ENCODE data around the gene DPEP2. TPM values are rescaled to one million over a fixed set of nuclear protein-coding genes. Genes with fewer than 3 reads are reported as not detected.
A peak's percentile ranks its signal among the peaks of the same experiment; 100 is the strongest.

Gene DPEP2
- total RNA-seq, 1 donor, result not detected

- Histone ChIP-seq H4K20me1 (ENCODE audit: insufficient read depth, low read length) (peaks cover 85% of the 10 kb centered on the region), H3K27ac (ENCODE audit: low read depth, low read length) (no peak overlapping the region), H3K4me2 (ENCODE audit: insufficient read depth, low read length) (no peak overlapping the region), H3K4me1 (ENCODE audit: insufficient read depth, low read length) (peaks cover 47% of the 10 kb centered on the region), H3K9me3 (ENCODE audit: low read depth, low read length) (no peaks in the 10 kb centered on the region), H3K36me3 (ENCODE audit: insufficient read depth, low read length) (peaks cover 62% of the 10 kb centered on the region), H3K4me3 (ENCODE audit: insufficient read depth, low read length) (no peak overlapping the region), H3K27me3 (ENCODE audit: insufficient read depth, low read length) (no peaks in the 10 kb centered on the region), H2AFZ (ENCODE audit: low read length) (no peak overlapping the region), H3K79me2 (ENCODE audit: insufficient read depth, low read length) (peaks cover 100% of the 10 kb centered on the region)
- TF ChIP-seq, protein P1, sequence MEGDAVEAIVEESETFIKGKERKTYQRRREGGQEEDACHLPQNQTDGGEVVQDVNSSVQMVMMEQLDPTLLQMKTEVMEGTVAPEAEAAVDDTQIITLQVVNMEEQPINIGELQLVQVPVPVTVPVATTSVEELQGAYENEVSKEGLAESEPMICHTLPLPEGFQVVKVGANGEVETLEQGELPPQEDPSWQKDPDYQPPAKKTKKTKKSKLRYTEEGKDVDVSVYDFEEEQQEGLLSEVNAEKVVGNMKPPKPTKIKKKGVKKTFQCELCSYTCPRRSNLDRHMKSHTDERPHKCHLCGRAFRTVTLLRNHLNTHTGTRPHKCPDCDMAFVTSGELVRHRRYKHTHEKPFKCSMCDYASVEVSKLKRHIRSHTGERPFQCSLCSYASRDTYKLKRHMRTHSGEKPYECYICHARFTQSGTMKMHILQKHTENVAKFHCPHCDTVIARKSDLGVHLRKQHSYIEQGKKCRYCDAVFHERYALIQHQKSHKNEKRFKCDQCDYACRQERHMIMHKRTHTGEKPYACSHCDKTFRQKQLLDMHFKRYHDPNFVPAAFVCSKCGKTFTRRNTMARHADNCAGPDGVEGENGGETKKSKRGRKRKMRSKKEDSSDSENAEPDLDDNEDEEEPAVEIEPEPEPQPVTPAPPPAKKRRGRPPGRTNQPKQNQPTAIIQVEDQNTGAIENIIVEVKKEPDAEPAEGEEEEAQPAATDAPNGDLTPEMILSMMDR (IDR thresholded peaks at IDR 0.05; ENCODE audit: extremely low read depth, low read depth, low read length), result no peak
- DNase-seq (ENCODE audit: insufficient read length, low spot score, missing footprints), result peak; percentile 82
Measured at GRCh38 chr16:67963292-67963661, 36.0 kb downstream of the DPEP2 start.

DNA sequence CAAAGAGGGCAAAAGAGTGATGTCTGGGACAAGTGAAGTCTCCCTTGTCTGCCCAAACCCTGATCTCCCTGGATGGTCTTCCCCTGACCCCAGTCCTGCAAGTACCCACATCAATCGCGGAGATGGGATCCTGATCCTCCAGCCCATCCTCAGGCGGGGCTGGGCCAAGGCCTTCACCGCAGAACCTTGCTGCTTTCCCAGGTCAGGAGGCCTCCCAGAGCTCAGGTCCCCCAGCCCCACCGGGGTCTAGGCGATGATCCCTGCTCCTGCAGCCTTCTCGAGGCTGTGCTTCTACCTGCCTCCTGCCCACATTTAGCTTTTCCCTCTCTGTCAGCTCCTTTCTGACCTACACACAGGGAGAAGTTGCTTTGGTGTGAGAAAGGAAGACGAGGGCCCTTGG lies 37.1 kb downstream of the DPEP2 start:
- no peak overlapping the region for H3K4me2 ChIP-seq (ENCODE audit: insufficient read depth, low read length)
- H2AFZ ChIP-seq (ENCODE audit: low read length), result no peak overlapping the region
- H3K27ac ChIP-seq (ENCODE audit: low read depth, low read length), result no peak overlapping the region
- peaks cover 98% of the 10 kb centered on the region for H3K79me2 ChIP-seq (ENCODE audit: insufficient read depth, low read length)
- no peak overlapping the region for H3K4me3 ChIP-seq (ENCODE audit: insufficient read depth, low read length)
- H3K27me3 ChIP-seq (ENCODE audit: insufficient read depth, low read length), result no peaks in the 10 kb centered on the region
- DNase-seq (ENCODE audit: insufficient read length, low spot score, missing footprints), result no peak
- H3K36me3 ChIP-seq (ENCODE audit: insufficient read depth, low read length), result peaks cover 73% of the 10 kb centered on the region
- H3K9me3 ChIP-seq (ENCODE audit: low read depth, low read length), result no peaks in the 10 kb centered on the region
- peaks cover 42% of the 10 kb centered on the region for H3K4me1 ChIP-seq (ENCODE audit: insufficient read depth, low read length)
- peaks cover 83% of the 10 kb centered on the region for H4K20me1 ChIP-seq (ENCODE audit: insufficient read depth, low read length)
- TF ChIP-seq, protein P1 (IDR thresholded peaks at IDR 0.05; ENCODE audit: extremely low read depth, low read depth, low read length), result no peak

GRCh38 chr16:67961551-67961957 lies 37.7 kb downstream of the DPEP2 start:
- DNase-seq (ENCODE audit: insufficient read length, low spot score, missing footprints), result no peak
- no peaks in the 10 kb centered on the region for H3K9me3 ChIP-seq (ENCODE audit: low read depth, low read length)
- H3K27ac ChIP-seq (ENCODE audit: low read depth, low read length), result no peak overlapping the region
- TF ChIP-seq, protein P1 (IDR thresholded peaks at IDR 0.05; ENCODE audit: extremely low read depth, low read depth, low read length), result no peak
- H3K36me3 ChIP-seq (ENCODE audit: insufficient read depth, low read length), result peaks cover 77% of the 10 kb centered on the region
- H4K20me1 ChIP-seq (ENCODE audit: insufficient read depth, low read length), result peaks cover 77% of the 10 kb centered on the region
- H3K79me2 ChIP-seq (ENCODE audit: insufficient read depth, low read length), result peaks cover 92% of the 10 kb centered on the region
- H3K27me3 ChIP-seq (ENCODE audit: insufficient read depth, low read length), result no peaks in the 10 kb centered on the region
- H3K4me3 ChIP-seq (ENCODE audit: insufficient read depth, low read length), result no peak overlapping the region
- H3K4me2 ChIP-seq (ENCODE audit: insufficient read depth, low read length), result no peak overlapping the region
- peaks cover 36% of the 10 kb centered on the region for H3K4me1 ChIP-seq (ENCODE audit: insufficient read depth, low read length)
- no peak overlapping the region for H2AFZ ChIP-seq (ENCODE audit: low read length)

DNA sequence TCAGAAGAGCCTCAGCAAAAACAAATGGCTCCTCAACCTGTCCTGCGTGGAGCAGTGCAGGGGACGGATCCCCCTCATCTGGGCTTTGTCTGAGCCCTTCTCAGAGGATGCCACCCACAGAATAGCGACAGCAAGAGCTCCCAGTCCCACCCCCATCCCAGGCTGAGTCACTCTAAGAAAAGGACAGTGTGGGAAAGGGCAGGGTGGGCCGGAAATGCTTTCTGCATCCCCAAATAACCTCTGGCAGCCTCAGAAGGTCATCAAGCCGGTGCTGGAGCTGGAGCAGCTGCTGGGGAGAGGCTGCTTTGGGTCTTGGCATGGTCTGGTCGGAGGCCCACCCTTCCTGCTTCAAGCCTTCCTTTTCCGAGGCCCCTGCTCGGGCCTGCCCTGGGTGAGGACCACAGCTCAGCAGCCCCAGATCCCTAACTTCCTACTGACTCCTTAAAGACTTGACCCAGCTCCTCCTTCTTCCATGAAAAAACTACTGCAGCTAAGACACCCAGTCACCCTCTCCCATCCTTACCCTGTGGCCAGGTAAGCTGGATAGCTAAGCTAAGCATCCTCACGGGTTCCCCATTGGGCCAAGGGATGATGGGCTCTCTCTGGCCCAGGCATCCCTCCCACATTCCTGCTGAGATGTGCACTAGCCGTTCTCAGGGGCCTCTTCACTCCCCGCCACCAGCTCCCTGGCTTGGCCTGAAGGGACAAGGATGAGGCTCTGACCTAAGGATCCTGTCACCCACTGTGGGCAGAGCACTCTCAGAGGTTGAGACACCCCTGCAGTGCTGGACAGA lies 39.6 kb downstream of the DPEP2 start:
- Histone ChIP-seq H3K4me2 (ENCODE audit: insufficient read depth, low read length) (peak overlapping the region; percentile 15), H3K27me3 (ENCODE audit: insufficient read depth, low read length) (no peaks in the 10 kb centered on the region), H3K4me3 (ENCODE audit: insufficient read depth, low read length) (no peak overlapping the region), H3K36me3 (ENCODE audit: insufficient read depth, low read length) (peaks cover 88% of the 10 kb centered on the region), H3K27ac (ENCODE audit: low read depth, low read length) (peak overlapping the region; percentile 76), H2AFZ (ENCODE audit: low read length) (no peak overlapping the region), H3K79me2 (ENCODE audit: insufficient read depth, low read length) (peaks cover 81% of the 10 kb centered on the region), H4K20me1 (ENCODE audit: insufficient read depth, low read length) (peaks cover 62% of the 10 kb centered on the region), H3K9me3 (ENCODE audit: low read depth, low read length) (no peaks in the 10 kb centered on the region), H3K4me1 (ENCODE audit: insufficient read depth, low read length) (peaks cover 22% of the 10 kb centered on the region)
- DNase-seq (ENCODE audit: insufficient read length, low spot score, missing footprints), result peak; percentile 99
- TF ChIP-seq, protein P1 (IDR thresholded peaks at IDR 0.05; ENCODE audit: extremely low read depth, low read depth, low read length), result no peak
